Ascending aorta (tissue), 2 donors: ENCODE results near the gene MCC. TPM values are rescaled to one million over a fixed set of nuclear protein-coding genes. Genes with fewer than 3 reads are reported as not detected.

Source experiments
- DNase-seq, 2 donors: peaks; one replicate each; pipeline ENCODE4 v3.0.0-alpha.2; 2019; ENCODE audit warnings: low spot score in 2 of 2
- H3K27ac ChIP-seq, 2 donors: fragments of 200-600 bp; sonication (generic); one replicate each; pipeline ENCODE4 v1.5.1; 2016 to 2017; ENCODE audit warnings: mild to moderate bottlenecking in 1 of 2
- H3K27me3 ChIP-seq: fragments of 200-600 bp; sonication (generic); one replicate; pipeline ENCODE4 v1.5.1; 2017
- H3K36me3 ChIP-seq, 2 donors: fragments of 200-600 bp; sonication (generic); one replicate each; pipeline ENCODE4 v1.5.1; 2016
- H3K4me1 ChIP-seq, 2 donors: fragments of 200-600 bp; sonication (generic); one replicate each; pipeline ENCODE4 v1.5.1; 2016 to 2017; ENCODE audit warnings: mild to moderate bottlenecking in 1 of 2
- H3K4me3 ChIP-seq, 2 donors: fragments of 200-600 bp; sonication (generic); one replicate each; pipeline ENCODE4 v1.5.1; 2016 to 2017; ENCODE audit warnings: mild to moderate bottlenecking in 1 of 2
- H3K9me3 ChIP-seq, 2 donors: fragments of 200-600 bp; sonication (generic); one replicate each; pipeline ENCODE4 v1.5.1; 2016
- CTCF ChIP-seq, 3 experiments: fragments of 200-600 bp in 2 of 3; fragments of 450-650 bp in 1 of 3; sonication (generic) in 2 of 3; IDR thresholded peaks; one replicate each; pipeline ENCODE4 v1.5.1; 2016 to 2019; ENCODE audit warnings: antibody characterized with exemption in 3 of 3, mild to moderate bottlenecking in 1 of 3, moderate library complexity in 1 of 3
- intact Hi-C: fragments of 100-400 bp; cut with DNase I; formaldehyde crosslinking; loops from one replicate; pipeline ENCODE4 v1.15.1; 2023
- total RNA-seq: library from RNA; depleted of rRNA; stranded (reverse); fragments of >200 nt; gene quantifications from one replicate; pipeline ENCODE4 v1.1.0, GENCODE V29; 2016

Gene MCC
- total RNA-seq, 1 donor from 2014 or later: 67.9 TPM

- Histone ChIP-seq H3K4me1 (no peaks in the 10 kb centered on the region), H3K27ac (no peak overlapping the region), H3K4me3 (no peak overlapping the region), H3K36me3 (no peaks in the 10 kb centered on the region), H3K9me3 (peaks cover 0 to 3% of the 10 kb centered on the region in 2 donors), H3K27me3 (no peaks in the 10 kb centered on the region)
- DNase-seq: no peak
- intact Hi-C loops: no loop called here
- TF ChIP-seq CTCF (IDR thresholded peaks at IDR 0.05): no peak
These were observed 300.3 kb downstream of the MCC start for GRCh38 chr5:113187906-113188305.

GRCh38 chr5:113186061-113186460 lies 302.2 kb downstream of the MCC start:
- H3K9me3 ChIP-seq: no peaks in the 10 kb centered on the region

GRCh38 chr5:113183694-113184093 lies 304.6 kb downstream of the MCC start:
- no peaks in the 10 kb centered on the region for H3K36me3 ChIP-seq
- H3K4me3 ChIP-seq: no peak overlapping the region
- intact Hi-C loops: no loop called here
- DNase-seq: no peak
- no peak overlapping the region for H3K27ac ChIP-seq
- H3K9me3 ChIP-seq: no peaks in the 10 kb centered on the region
- no peak for TF ChIP-seq CTCF (IDR thresholded peaks at IDR 0.05)
- no peaks in the 10 kb centered on the region for H3K4me1 ChIP-seq
- H3K27me3 ChIP-seq: no peaks in the 10 kb centered on the region

More at GRCh38 chr5:113186061-113186460, 302.2 kb downstream of the MCC start:
- DNase-seq: no peak
- Histone ChIP-seq H3K4me3 (no peak overlapping the region), H3K36me3 (no peaks in the 10 kb centered on the region), H3K27me3 (no peaks in the 10 kb centered on the region), H3K27ac (no peak overlapping the region), H3K4me1 (no peaks in the 10 kb centered on the region)
- no peak for TF ChIP-seq CTCF (IDR thresholded peaks at IDR 0.05)
- intact Hi-C loops: no loop called here

GRCh38 chr5:113182658-113183344 lies 305.5 kb downstream of the MCC start:
- H3K9me3 ChIP-seq: no peaks in the 10 kb centered on the region
- TF ChIP-seq CTCF (IDR thresholded peaks at IDR 0.05): no peak
- H3K4me3 ChIP-seq: no peak overlapping the region
- intact Hi-C loops: no loop called here
- H3K27ac ChIP-seq: no peak overlapping the region
- no peaks in the 10 kb centered on the region for H3K4me1 ChIP-seq
- DNase-seq: no peak
- H3K27me3 ChIP-seq: no peaks in the 10 kb centered on the region
- H3K36me3 ChIP-seq: no peaks in the 10 kb centered on the region

- H3K9me3 ChIP-seq: no peaks in the 10 kb centered on the region
- H3K27me3 ChIP-seq: no peaks in the 10 kb centered on the region
- intact Hi-C loops: no loop called here
- DNase-seq: no peak
- no peak for TF ChIP-seq CTCF (IDR thresholded peaks at IDR 0.05)
- no peaks in the 10 kb centered on the region for H3K36me3 ChIP-seq
- no peaks in the 10 kb centered on the region for H3K4me1 ChIP-seq
- no peak overlapping the region for H3K4me3 ChIP-seq
- H3K27ac ChIP-seq: no peak overlapping the region
These were observed 306.3 kb downstream of the MCC start for GRCh38 chr5:113181853-113182490.
